HL-60 (cell line): ENCODE results near the gene DTYMK.

Source experiments
- DNase-seq, 2 experiments: peaks; one replicate each; pipeline ENCODE4 v3.0.0-alpha.2; 2010 to 2020; ENCODE audit warnings: low read depth in 1 of 2, low spot score in 1 of 2
- H3K27ac ChIP-seq: fragments of 250-450 bp; sonication (Bioruptor Pico); replicated peaks from 2 replicates; pipeline ENCODE4 v1.5.1; 2020; ENCODE audit warnings: mild to moderate bottlenecking, moderate library complexity
- H3K27me3 ChIP-seq: fragments of 250-450 bp; sonication (Bioruptor Pico); 2 replicates; pipeline ENCODE4 v1.5.1; 2021; ENCODE audit warnings: mild to moderate bottlenecking, moderate library complexity; ENCODE audit not compliant: insufficient read depth, poor library complexity, severe bottlenecking
- H3K4me3 ChIP-seq: replicated peaks from 2 replicates; pipeline ENCODE4 v1.5.1; 2011; ENCODE audit warnings: mild to moderate bottlenecking, control low read depth, low read length; ENCODE audit not compliant: insufficient read depth
- CTCF ChIP-seq: IDR thresholded peaks from one replicate; pipeline ENCODE4 v1.5.1; 2011; ENCODE audit warnings: low read length, control low read depth, inconsistent platforms; ENCODE audit not compliant: insufficient read depth
- GABPA ChIP-seq: IDR thresholded peaks from 2 replicates; pipeline ENCODE4 v1.6.1; 2012; ENCODE audit warnings: low read depth
- POLR2AphosphoS5 ChIP-seq: IDR thresholded peaks from 2 replicates; pipeline ENCODE4 v1.6.1; 2012; ENCODE audit warnings: low read depth
- REST ChIP-seq: IDR thresholded peaks from 2 replicates; pipeline ENCODE4 v1.6.1; 2012; ENCODE audit warnings: low read depth; ENCODE audit not compliant: insufficient replicate concordance
- SPI1 ChIP-seq: IDR thresholded peaks from 2 replicates; pipeline ENCODE4 v1.6.1; 2012; ENCODE audit warnings: low read depth, mild to moderate bottlenecking, borderline replicate concordance

Gene DTYMK

GRCh38 chr2:241708879-241709278, 22.3 kb upstream of the DTYMK start:
- TF ChIP-seq REST = no peak
- no peak for TF ChIP-seq POLR2AphosphoS5
- TF ChIP-seq CTCF = no peak
- TF ChIP-seq SPI1 = no peak
- TF ChIP-seq GABPA = no peak
- no peak overlapping the region for H3K4me3 ChIP-seq
- no peak for DNase-seq

DNA sequence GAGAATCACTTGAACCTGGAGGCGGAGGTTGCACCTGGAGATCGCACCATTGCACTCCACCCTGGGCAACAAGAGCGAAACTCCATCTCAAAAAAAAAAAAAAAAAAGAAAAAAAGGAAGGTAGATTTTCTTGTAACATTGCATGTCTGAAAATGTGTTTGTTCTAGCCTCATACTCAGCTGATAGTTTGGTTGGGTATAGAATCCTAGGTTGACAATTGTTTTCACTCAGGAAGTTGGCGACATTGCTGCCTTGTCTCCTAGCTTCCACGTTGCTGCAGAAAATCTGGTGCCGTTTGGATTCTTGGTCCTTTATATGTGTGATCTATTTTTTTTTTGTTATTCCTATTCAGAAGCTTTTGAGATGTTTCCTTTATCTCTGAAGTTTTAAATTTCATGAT, 19.9 kb upstream of the DTYMK start:
- TF ChIP-seq CTCF = no peak
- TF ChIP-seq REST = no peak
- Histone ChIP-seq H3K27ac (no peak overlapping the region), H3K27me3 (no peaks in the 10 kb centered on the region), H3K4me3 (no peak overlapping the region)
- no peak for DNase-seq

More at GRCh38 chr2:241708879-241709278, 22.3 kb upstream of the DTYMK start:
- Histone ChIP-seq H3K27me3 (no peaks in the 10 kb centered on the region), H3K27ac (no peak overlapping the region)

DNA sequence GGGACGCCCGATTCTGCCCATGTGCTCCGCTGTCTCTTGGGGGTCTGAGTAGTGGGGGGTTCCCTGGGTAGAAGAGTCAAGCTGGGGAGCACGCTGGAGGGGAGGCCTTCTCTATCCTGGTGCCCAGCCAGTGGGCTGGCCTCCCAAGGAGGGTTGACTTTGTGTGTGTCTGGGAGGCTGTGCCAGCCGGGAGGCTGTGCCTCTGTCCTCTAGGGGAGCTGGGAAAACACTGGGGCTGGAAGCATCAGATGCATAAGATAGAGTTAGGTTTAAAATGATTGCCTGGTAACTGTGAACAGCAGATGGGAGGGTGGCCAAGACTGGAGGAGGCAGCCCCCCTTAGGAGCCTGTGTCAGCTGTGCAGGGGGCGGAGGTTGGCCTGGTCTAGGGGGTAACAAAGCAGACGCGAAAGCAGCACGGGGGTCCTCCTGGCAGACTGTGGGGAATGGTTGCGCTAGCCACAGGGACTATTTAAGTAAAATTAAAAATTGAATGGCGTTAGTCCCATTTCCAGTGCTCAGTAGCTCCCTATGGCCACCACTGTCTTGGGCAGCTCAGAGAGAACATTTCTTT, 16.5 kb upstream of the DTYMK start:
- peak overlapping the region; percentile 61 for H3K4me3 ChIP-seq
- peak overlapping the region; percentile 48 for H3K27ac ChIP-seq
- no peak for TF ChIP-seq POLR2AphosphoS5
- no peak for TF ChIP-seq GABPA
- no peak for TF ChIP-seq SPI1
- TF ChIP-seq CTCF = no peak
- no peak for TF ChIP-seq REST
- H3K27me3 ChIP-seq = no peaks in the 10 kb centered on the region
- no peak for DNase-seq
